ENCODE data around the gene FHIP1B.
A peak's percentile ranks its signal among the peaks of the same experiment; 100 is the strongest.

DNA sequence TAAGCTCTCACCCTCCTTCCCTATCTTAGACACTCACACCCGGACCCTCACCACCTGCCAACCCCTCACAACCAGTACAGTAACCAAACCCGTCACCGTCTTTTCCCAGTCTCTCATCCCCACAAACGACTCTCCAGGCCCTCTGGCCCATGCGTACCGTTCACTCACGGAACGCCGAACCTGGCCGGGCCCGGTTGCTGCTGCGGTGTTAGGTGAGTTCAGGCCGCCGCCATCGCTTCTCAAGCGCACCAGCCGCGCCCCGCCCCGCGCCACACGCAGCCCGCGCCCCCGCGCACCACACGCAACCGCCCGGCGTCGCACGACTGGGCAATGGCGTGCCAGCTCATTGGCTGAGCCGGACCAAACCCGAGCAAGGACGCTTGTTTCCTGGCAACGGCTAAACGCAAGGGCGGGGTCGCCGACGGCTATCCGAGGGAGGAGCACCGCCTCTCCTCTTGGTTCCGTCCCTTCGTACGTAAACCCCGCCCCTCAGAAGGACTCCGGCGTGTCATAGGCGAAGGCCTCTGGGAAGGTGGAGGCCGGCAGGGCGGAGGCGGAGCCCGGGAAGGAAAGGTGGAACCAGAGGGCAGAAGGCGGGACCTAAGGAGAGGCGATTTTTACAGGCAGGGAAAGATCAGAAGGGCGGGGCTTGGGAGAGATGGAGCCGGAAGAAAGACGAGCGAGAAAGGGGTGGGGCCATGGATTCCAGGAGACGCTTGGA is at the start of gene FHIP1B:
- TF ChIP-seq MAZ (IDR thresholded peaks at IDR 0.05; ENCODE audit: borderline replicate concordance, low read depth, low read length) (peak; percentile 95; the same call in 1 of the 2 replicates), NFE2L2 (IDR thresholded peaks at IDR 0.05; ENCODE audit: low read depth, low read length) (0 out of 2 replicates have a peak, but pooled peaks have one; percentile 1), FOS (IDR thresholded peaks at IDR 0.05; ENCODE audit: low read depth, low read length) (no peak), RCOR1 (IDR thresholded peaks at IDR 0.05; ENCODE audit: insufficient replicate concordance, low read length) (no peak), RAD21 (IDR thresholded peaks at IDR 0.05; ENCODE audit: low read length) (no peak), POLR2A (IDR thresholded peaks at IDR 0.05; ENCODE audit: low read depth, low read length) (peak; percentile 82), MXI1 (IDR thresholded peaks at IDR 0.05; ENCODE audit: borderline replicate concordance, low read depth, low read length) (peak; percentile 92), MAFK (IDR thresholded peaks at IDR 0.05; ENCODE audit: low read depth, low read length) (no peak), CEBPB (IDR thresholded peaks at IDR 0.05; ENCODE audit: low read depth, low read length) (peak; percentile 69)
- TF ChIP-seq, protein P1, sequence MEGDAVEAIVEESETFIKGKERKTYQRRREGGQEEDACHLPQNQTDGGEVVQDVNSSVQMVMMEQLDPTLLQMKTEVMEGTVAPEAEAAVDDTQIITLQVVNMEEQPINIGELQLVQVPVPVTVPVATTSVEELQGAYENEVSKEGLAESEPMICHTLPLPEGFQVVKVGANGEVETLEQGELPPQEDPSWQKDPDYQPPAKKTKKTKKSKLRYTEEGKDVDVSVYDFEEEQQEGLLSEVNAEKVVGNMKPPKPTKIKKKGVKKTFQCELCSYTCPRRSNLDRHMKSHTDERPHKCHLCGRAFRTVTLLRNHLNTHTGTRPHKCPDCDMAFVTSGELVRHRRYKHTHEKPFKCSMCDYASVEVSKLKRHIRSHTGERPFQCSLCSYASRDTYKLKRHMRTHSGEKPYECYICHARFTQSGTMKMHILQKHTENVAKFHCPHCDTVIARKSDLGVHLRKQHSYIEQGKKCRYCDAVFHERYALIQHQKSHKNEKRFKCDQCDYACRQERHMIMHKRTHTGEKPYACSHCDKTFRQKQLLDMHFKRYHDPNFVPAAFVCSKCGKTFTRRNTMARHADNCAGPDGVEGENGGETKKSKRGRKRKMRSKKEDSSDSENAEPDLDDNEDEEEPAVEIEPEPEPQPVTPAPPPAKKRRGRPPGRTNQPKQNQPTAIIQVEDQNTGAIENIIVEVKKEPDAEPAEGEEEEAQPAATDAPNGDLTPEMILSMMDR (conservative IDR thresholded peaks at IDR 0.05; ENCODE audit: low read depth, low read length): no peak
- TF ChIP-seq, protein P2, sequence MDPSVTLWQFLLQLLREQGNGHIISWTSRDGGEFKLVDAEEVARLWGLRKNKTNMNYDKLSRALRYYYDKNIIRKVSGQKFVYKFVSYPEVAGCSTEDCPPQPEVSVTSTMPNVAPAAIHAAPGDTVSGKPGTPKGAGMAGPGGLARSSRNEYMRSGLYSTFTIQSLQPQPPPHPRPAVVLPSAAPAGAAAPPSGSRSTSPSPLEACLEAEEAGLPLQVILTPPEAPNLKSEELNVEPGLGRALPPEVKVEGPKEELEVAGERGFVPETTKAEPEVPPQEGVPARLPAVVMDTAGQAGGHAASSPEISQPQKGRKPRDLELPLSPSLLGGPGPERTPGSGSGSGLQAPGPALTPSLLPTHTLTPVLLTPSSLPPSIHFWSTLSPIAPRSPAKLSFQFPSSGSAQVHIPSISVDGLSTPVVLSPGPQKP (IDR thresholded peaks at IDR 0.05; ENCODE audit: borderline replicate concordance, low read depth, low read length): no peak
- TF ChIP-seq, protein P3, sequence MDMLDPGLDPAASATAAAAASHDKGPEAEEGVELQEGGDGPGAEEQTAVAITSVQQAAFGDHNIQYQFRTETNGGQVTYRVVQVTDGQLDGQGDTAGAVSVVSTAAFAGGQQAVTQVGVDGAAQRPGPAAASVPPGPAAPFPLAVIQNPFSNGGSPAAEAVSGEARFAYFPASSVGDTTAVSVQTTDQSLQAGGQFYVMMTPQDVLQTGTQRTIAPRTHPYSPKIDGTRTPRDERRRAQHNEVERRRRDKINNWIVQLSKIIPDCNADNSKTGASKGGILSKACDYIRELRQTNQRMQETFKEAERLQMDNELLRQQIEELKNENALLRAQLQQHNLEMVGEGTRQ (IDR thresholded peaks at IDR 0.05; ENCODE audit: low read depth, low read length): peak; percentile 8; the same call in 1 of the 2 replicates

Measured in IMR-90 (cell line).